Stimulated activated memory B cell treated with anti-CD40 and anti-IgM and Interleukin-4, amounts not matched to agents 10 μg/mL and 1 μg/mL and 100 μg/mL, for 72 hours (primary cell): Measurements from ENCODE around the gene KIF22.
A peak's percentile ranks its signal among the peaks of the same experiment; 100 is the strongest.
"Not testable (repeated sequence)": the region's sequence is repeated elsewhere in the genome, so short reads cannot be mapped to it uniquely, and the experiment has no call there.

Experiments
- ATAC-seq: fragments of 150-1000 bp; cut with Tn5 transposase; 2 replicates; pipeline ENCODE4 v1.10.0; 2021
- H3K27ac Mint-ChIP-seq: one replicate; pipeline ENCODE4 v1.8.0; 2022; ENCODE audit warnings: mild to moderate bottlenecking, mixed read lengths
- H3K27me3 Mint-ChIP-seq: one replicate; pipeline ENCODE4 v1.8.0; 2022; ENCODE audit warnings: mixed read lengths
- H3K36me3 Mint-ChIP-seq: one replicate; pipeline ENCODE4 v1.8.0; 2022; ENCODE audit warnings: mixed read lengths
- H3K4me1 Mint-ChIP-seq: one replicate; pipeline ENCODE4 v1.8.0; 2022; ENCODE audit warnings: mixed read lengths
- H3K4me3 Mint-ChIP-seq: one replicate; pipeline ENCODE4 v1.8.0; 2022; ENCODE audit warnings: mild to moderate bottlenecking, moderate library complexity, mixed read lengths
- H3K9me3 Mint-ChIP-seq: one replicate; pipeline ENCODE4 v1.8.0; 2022; ENCODE audit warnings: mixed read lengths

Gene KIF22

DNA sequence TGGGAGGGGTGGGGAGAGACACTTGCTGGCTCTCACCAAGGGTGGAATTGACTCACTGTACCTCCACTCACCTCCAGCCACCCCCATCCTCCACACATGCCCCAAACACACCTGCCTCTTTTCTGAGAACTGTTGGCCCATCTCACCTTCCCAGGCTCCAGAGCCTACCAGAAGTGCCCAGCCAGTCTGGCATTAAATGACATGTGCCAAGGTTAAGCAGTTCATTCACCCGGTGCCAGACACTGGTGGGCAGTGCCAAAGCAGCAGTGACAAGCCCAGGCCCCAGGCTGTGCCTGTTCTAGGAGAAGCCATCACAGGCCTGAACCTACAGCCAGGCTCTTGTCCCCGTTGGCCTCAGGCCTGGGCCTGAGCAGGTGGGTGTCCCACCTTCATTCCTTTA lies 40.9 kb downstream of the KIF22 start:
- no peak overlapping the region for H3K4me3 Mint-ChIP-seq
- ATAC-seq: no peak
- H3K36me3 Mint-ChIP-seq: peaks cover 58% of the 10 kb centered on the region
- H3K27ac Mint-ChIP-seq: no peak overlapping the region
- H3K9me3 Mint-ChIP-seq: no peaks in the 10 kb centered on the region
- no peaks in the 10 kb centered on the region for H3K27me3 Mint-ChIP-seq
- peaks cover 8% of the 10 kb centered on the region for H3K4me1 Mint-ChIP-seq

DNA sequence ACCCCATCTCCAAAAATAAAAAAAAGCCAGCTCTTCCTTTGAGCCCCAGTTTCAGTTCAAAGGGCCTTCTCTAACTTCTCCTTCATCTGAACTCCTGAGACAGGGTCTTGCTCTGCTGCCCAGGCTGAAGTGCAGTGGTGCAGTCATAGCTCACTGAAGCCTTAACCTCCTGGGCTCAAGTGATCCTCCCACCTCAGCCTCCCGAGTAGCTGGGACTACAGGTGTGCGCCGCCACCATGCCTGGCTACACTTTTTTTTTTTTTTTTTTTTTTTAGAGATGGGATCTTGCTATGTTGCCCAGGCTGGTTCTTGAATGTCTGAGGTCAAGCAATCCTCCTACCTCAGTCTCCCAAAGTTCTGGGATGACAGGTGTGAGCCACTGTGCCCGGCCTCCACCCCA lies 42.7 kb downstream of the KIF22 start:
- H3K9me3 Mint-ChIP-seq, H3K27ac Mint-ChIP-seq, H3K4me1 Mint-ChIP-seq, ATAC-seq, H3K4me3 Mint-ChIP-seq, H3K27me3 Mint-ChIP-seq: not testable (repeated sequence)
- H3K36me3 Mint-ChIP-seq: peaks cover 58% of the 10 kb centered on the region

DNA sequence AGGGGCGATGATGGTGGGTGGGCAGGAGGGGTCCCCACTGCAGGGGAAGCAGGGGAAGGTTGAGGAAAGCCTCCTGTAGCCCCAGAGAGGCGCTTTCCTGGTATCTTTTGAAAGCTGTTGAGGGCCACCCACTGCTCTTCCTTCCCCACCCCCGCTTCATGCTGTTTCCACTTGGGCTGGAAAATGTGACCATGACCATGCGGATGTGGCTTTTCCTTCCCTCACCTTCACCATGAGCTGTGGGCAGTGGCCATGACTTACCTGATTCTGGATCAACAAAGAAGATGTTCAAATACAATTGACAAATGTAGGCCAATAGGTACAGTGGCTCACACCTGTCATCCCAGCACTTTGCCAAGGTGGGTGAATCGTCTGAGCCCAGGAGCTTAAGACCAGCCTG lies 43.5 kb downstream of the KIF22 start:
- no peak overlapping the region for H3K27ac Mint-ChIP-seq

DNA sequence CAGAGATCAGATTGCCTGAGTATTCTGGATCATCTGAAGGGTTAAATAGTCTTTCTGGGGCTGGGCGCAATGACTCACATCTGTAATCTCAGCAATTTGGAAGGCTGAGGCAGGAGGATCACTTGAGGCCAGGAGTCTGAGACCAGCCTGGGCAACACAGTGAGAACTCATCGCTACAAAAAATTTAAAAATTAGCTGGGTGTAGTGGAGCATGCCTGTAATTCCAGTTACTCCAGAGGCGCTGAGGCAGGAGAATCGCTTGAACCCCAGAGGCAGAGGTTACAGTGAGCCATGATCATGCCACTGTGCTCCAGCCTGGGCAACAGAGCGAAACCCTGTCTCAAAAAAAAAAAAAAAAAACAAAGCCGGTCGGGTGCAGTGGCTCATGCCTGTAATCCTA lies 45.4 kb downstream of the KIF22 start:
- Mint-ChIP-seq H3K9me3 (no peaks in the 10 kb centered on the region), H3K27me3 (no peaks in the 10 kb centered on the region), H3K27ac (no peak overlapping the region), H3K36me3 (peaks cover 64% of the 10 kb centered on the region), H3K4me3 (no peak overlapping the region), H3K4me1 (no peaks in the 10 kb centered on the region)
- ATAC-seq: no peak

More for the DNA sequence above, 43.5 kb downstream of the KIF22 start:
- H3K9me3 Mint-ChIP-seq: no peaks in the 10 kb centered on the region
- no peaks in the 10 kb centered on the region for H3K4me1 Mint-ChIP-seq
- no peak overlapping the region for H3K4me3 Mint-ChIP-seq
- H3K27me3 Mint-ChIP-seq: no peaks in the 10 kb centered on the region
- ATAC-seq: no peak
- peaks cover 62% of the 10 kb centered on the region for H3K36me3 Mint-ChIP-seq

DNA sequence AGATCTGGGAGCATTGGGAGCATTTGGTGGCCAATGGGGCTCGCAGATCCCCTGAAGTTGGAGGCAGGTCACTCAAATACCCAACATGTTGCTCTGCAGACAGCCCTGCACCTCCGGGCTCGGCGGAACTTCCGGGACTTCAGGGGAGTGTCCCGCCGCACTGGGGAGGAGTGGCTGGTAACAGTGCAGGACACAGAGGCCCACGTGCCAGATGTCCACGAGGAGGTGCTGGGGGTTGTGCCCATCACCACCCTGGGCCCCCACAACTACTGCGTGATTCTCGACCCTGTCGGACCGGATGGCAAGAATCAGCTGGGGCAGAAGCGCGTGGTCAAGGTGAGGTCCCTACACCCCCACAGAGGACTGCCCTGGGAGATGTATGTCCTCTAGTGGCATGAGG lies 46.1 kb downstream of the KIF22 start:
- ATAC-seq: no peak

DNA sequence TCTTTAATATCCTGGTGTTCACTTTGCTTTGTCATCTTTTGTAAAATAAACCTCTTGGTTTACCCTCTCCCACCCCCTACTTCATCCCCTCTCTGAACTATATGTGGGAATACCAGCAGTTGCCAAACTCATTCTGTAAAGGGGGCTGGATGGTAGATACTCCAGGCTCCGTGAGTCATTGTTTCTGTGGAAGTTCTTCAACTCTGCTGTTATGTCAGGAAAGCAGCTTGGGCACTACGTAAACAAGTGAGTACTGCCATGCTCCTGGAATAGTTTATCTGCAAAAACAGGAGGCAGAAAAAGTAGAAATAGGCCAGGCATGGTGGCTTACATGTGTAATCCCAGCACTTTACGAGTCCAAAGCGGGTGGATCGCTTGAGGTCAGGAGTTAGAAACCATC lies 47.3 kb downstream of the KIF22 start:
- H3K36me3 Mint-ChIP-seq: peaks cover 49% of the 10 kb centered on the region
- H3K4me3 Mint-ChIP-seq: no peak overlapping the region
- H3K27ac Mint-ChIP-seq: no peak overlapping the region

More for the DNA sequence above, 46.1 kb downstream of the KIF22 start:
- Mint-ChIP-seq H3K27me3 (no peaks in the 10 kb centered on the region), H3K36me3 (peaks cover 61% of the 10 kb centered on the region), H3K4me1 (no peaks in the 10 kb centered on the region), H3K9me3 (no peaks in the 10 kb centered on the region), H3K4me3 (no peak overlapping the region), H3K27ac (no peak overlapping the region)

DNA sequence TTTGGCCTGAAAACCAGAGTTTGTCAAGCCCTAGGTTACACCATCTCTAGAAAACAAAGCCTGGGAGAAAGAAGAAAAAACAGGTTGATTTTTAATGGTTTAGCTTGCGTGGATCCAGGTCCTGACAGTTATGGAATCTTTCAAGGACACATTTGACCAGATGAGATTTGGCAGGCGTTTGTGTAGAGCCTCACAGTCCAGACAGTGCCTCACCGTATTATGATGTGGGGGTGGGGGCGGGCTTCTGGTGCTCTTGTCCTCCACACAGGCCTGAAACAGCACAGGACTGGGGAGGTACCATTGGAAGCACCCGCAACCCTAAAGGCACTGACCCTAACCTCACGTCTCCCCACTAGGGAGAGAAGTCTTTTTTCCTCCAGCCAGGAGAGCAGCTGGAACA lies 49.3 kb downstream of the KIF22 start:
- no peaks in the 10 kb centered on the region for H3K27me3 Mint-ChIP-seq
- peaks cover 42% of the 10 kb centered on the region for H3K36me3 Mint-ChIP-seq
- H3K27ac Mint-ChIP-seq: no peak overlapping the region
- no peaks in the 10 kb centered on the region for H3K4me1 Mint-ChIP-seq
- ATAC-seq: no peak
- H3K9me3 Mint-ChIP-seq: no peaks in the 10 kb centered on the region
- no peak overlapping the region for H3K4me3 Mint-ChIP-seq

More for the DNA sequence above, 47.3 kb downstream of the KIF22 start:
- Mint-ChIP-seq H3K4me1 (no peaks in the 10 kb centered on the region), H3K27me3 (no peaks in the 10 kb centered on the region), H3K9me3 (no peaks in the 10 kb centered on the region)
- no peak for ATAC-seq

DNA sequence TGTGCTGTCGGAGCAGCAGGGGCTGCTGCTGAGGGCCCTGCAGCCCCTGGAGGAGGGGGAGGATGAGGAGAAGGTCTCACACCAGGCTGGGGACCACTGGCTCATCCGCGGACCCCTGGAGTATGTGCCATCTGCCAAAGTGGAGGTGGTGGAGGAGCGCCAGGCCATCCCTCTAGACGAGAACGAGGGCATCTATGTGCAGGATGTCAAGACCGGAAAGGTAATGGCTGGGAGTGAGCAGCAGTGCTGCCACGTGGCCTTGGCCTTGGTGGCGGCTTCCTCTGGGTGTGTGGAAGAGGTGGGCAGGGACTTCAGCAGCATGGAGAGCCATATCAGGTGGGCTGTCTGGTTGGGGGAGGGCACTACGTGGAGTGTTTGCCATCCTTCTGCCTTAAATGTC lies 49.7 kb downstream of the KIF22 start:
- Mint-ChIP-seq H3K4me3 (no peak overlapping the region), H3K27me3 (no peaks in the 10 kb centered on the region), H3K9me3 (no peaks in the 10 kb centered on the region), H3K4me1 (no peaks in the 10 kb centered on the region), H3K27ac (no peak overlapping the region), H3K36me3 (peaks cover 46% of the 10 kb centered on the region)
- ATAC-seq: no peak

DNA sequence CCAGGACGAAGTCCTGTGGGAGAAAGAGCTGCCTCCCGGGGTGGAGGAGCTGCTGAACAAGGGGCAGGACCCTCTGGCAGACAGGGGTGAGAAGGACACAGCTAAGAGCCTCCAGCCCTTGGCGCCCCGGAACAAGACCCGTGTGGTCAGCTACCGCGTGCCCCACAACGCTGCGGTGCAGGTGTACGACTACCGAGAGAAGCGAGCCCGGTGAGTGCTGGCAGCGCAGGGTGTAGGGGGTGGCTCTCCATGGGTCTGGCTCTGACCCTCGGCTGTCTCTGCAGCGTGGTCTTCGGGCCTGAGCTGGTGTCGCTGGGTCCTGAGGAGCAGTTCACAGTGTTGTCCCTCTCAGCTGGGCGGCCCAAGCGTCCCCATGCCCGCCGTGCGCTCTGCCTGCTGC lies 51.1 kb downstream of the KIF22 start:
- ATAC-seq: no peak
- no peak overlapping the region for H3K27ac Mint-ChIP-seq
- no peaks in the 10 kb centered on the region for H3K9me3 Mint-ChIP-seq
- peaks cover 48% of the 10 kb centered on the region for H3K36me3 Mint-ChIP-seq
- H3K4me3 Mint-ChIP-seq: no peak overlapping the region
- H3K4me1 Mint-ChIP-seq: no peaks in the 10 kb centered on the region
- H3K27me3 Mint-ChIP-seq: no peaks in the 10 kb centered on the region

DNA sequence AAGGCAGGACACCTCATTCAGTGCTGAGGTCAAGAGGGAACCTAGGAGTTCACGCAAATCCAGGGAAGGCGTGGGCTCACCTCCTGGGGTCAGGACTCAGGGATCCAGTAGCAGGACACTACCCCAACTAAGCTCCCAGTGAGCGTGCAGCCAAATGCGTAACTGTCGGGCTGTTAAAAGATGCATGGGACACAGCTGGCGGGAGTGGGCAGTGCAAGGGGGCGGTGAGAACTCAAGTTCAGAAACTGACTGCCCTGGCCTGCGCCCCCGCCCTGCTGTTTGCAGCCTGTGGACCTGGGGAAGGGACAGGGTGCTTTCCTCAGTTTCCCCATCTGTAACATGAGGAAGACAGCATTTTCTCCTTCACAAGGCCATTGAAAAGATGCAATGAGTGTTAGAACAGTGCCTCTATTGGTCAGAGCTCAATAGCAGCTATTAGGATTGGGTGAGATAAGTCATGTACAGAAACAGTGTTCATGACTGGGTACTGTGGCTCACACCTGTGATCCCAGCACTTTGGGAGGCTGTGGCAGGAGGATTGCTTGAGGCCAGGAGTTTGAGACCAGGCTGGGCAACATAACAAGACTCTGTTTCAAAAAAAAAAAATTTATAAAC lies 52.3 kb downstream of the KIF22 start:
- Mint-ChIP-seq H3K4me3 (no peak overlapping the region), H3K27me3 (no peaks in the 10 kb centered on the region), H3K27ac (peak overlapping the region; percentile 19), H3K4me1 (no peaks in the 10 kb centered on the region), H3K36me3 (peaks cover 53% of the 10 kb centered on the region), H3K9me3 (no peaks in the 10 kb centered on the region)
- ATAC-seq: no peak

DNA sequence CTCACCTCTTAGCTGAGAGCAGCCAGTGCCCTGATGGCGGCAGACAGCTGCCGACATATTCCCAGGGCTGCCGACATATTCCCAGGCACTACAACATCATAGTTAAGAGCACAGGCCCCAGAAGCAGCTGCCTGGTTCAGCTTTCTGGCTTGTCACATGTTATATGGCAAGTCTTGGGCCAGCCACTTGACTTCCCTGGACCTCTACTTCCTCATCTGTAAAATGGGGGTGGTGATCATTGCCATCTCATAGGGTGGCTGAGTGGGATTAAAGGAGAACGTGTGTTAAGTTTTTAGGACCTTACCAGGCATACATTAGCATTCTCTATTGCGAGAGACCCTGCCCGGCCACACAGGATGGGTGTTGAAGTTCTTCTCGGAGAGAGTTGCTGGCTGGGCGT lies 53.4 kb downstream of the KIF22 start:
- Mint-ChIP-seq H3K4me3 (no peak overlapping the region), H3K36me3 (peaks cover 60% of the 10 kb centered on the region), H3K27ac (no peak overlapping the region), H3K9me3 (no peaks in the 10 kb centered on the region), H3K27me3 (no peaks in the 10 kb centered on the region), H3K4me1 (no peaks in the 10 kb centered on the region)
- ATAC-seq: no peak

DNA sequence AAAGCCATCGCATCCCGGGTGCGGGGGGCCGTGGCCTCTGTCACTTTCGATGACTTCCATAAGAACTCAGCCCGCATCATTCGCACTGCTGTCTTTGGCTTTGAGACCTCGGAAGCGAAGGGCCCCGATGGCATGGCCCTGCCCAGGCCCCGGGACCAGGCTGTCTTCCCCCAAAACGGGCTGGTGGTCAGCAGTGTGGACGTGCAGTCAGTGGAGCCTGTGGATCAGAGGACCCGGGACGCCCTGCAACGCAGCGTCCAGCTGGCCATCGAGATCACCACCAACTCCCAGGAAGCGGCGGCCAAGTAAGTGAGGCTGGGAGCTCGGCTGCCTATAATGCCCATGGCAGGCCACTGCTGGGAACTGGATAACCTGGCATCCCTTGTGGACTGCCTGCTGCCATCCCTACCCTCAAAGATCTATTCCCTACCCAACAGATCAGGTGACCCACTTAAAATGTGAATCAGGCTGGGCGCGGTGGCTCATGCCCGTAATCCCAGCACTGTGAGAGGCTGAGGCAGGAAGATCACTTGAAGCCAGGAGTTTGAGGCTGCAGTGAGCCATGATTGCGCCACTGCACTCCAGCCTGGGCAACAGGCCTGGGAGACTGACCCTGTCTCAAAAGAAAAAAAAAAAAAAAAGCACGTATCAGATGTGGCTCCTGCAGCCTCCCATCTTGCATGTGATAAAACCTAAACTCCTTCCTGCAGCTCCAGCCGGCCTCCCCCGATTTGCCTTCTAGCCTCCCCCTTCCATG lies 54.2 kb downstream of the KIF22 start:
- H3K27ac Mint-ChIP-seq: peak overlapping the region; percentile 36

DNA sequence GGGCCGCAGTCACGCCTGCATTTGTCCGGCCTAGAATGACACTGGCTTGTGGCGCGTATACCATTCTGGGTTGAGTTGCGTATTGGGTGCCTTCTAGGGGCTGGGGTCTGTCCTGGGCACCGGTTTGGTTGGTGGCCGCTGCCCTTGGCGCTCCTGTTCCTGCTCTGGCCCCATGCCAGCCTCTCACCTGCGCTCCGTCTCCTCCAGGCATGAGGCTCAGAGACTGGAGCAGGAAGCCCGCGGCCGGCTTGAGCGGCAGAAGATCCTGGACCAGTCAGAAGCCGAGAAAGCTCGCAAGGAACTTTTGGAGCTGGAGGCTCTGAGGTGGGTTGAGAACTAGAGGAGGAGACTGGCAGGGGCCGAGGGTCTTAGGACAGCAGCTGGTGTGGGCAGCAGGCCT lies 55.1 kb downstream of the KIF22 start:
- ATAC-seq: no peak
- H3K36me3 Mint-ChIP-seq: peaks cover 46% of the 10 kb centered on the region
- no peaks in the 10 kb centered on the region for H3K9me3 Mint-ChIP-seq
- no peaks in the 10 kb centered on the region for H3K4me1 Mint-ChIP-seq
- no peaks in the 10 kb centered on the region for H3K27me3 Mint-ChIP-seq
- peak overlapping the region; percentile 36 for H3K27ac Mint-ChIP-seq
- H3K4me3 Mint-ChIP-seq: no peak overlapping the region

More for the DNA sequence above, 54.2 kb downstream of the KIF22 start:
- Mint-ChIP-seq H3K4me3 (no peak overlapping the region), H3K9me3 (no peaks in the 10 kb centered on the region), H3K4me1 (no peaks in the 10 kb centered on the region), H3K36me3 (peaks cover 53% of the 10 kb centered on the region), H3K27me3 (no peaks in the 10 kb centered on the region)
- ATAC-seq: no peak

DNA sequence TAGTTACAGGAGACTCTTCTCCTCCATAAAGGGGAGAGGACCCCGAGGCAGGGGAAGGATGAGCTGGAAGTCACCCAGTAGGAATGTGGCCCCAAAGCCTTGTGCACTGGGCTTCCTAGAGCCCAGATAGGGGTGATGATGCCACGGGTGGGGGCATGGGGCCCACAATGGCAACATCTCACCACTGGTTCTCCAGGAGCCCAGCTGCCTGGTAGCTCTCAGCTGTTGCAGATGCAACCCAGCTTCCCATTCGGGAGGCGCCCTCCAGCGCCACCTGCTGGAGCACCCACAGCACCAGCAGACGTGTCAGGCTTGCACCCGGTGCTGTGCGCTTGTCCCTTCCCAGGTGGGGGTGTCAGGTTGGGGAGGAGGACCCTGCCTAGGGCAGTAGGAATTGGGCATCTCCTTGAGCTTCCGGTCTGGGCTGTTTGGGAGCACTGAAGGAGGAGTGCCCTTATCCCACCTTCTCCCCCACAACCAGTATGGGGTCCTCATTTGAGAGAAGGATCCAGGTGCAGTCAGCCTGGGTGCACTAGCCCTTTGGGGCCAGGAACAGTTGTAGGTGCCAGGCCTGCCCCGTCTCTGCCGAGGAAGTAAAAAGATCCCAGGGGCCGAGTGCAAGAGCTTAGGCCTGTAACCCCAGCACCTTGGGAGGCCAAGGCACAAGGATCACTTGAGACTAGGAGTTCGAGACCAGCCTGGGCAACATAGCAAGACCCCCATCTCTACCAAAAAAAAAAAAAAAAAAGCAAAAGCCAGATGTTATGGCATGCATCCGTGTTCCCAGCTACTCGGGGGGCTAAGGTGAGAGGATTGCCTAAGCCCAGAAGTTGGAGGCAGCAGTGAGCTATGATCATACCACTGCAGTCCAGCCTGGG lies 58.1 kb downstream of the KIF22 start:
- no peak overlapping the region for H3K4me3 Mint-ChIP-seq
- ATAC-seq: peak; percentile 83
- H3K27ac Mint-ChIP-seq: no peak overlapping the region
- no peaks in the 10 kb centered on the region for H3K9me3 Mint-ChIP-seq
- no peaks in the 10 kb centered on the region for H3K27me3 Mint-ChIP-seq
- no peaks in the 10 kb centered on the region for H3K4me1 Mint-ChIP-seq
- H3K36me3 Mint-ChIP-seq: peaks cover 40% of the 10 kb centered on the region

DNA sequence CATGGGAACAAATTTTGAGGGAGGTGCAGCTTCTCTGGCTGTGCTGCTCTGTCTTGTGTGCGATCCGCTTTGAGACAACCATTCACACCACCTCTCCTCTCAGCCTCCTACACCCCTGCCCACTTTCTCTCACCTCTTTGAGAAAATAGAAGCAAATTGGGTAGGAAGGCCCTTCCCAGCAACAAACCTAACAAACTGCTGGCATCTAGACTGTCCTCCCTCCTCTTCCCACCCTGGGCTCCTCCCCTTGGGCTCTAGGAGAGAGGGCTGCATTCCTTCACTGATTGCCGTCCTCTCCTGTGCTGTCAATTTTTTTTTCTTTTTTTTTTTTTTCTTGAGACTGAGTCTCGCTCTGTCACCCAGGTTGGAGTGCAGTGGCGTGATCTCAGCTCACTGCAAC lies 59.0 kb downstream of the KIF22 start:
- H3K4me1 Mint-ChIP-seq: no peaks in the 10 kb centered on the region
- no peak for ATAC-seq
- no peaks in the 10 kb centered on the region for H3K27me3 Mint-ChIP-seq
- no peak overlapping the region for H3K4me3 Mint-ChIP-seq
- H3K9me3 Mint-ChIP-seq: no peaks in the 10 kb centered on the region
- no peak overlapping the region for H3K27ac Mint-ChIP-seq
- peaks cover 35% of the 10 kb centered on the region for H3K36me3 Mint-ChIP-seq
